Activated B cell treated with CpG ODN at 0.5 μM for 24 hours (primary cell): Measurements from ENCODE around the gene FGF2. TPM values are rescaled to one million over a fixed set of nuclear protein-coding genes. Genes with fewer than 3 reads are reported as not detected.
"Not testable (repeated sequence)": the region's sequence is repeated elsewhere in the genome, so short reads cannot be mapped to it uniquely, and the experiment has no call there.

Experiments
- ATAC-seq: fragments of 200-7000 bp; cut with Tn5 transposase; one replicate; pipeline ENCODE4 v1.10.0; 2021; ENCODE audit warnings: low read depth, mild to moderate bottlenecking, moderate library complexity
- CTCF ChIA-PET: fragments of 350-600 bp; sonication (Branson Sonifier 250); formaldehyde crosslinking; loops from one replicate; lab custom pipeline; 2021; ENCODE audit warnings: antibody characterized with exemption; lab: Charles Lee
- POLR2A ChIA-PET: fragments of 350-600 bp; sonication (Branson Sonifier 250); formaldehyde crosslinking; loops from one replicate; lab custom pipeline; 2021; ENCODE audit warnings: antibody characterized with exemption; lab: Charles Lee
- DNase-seq: peaks from one replicate; pipeline ENCODE4 v3.0.0; 2022
- H3K27ac Mint-ChIP-seq: one replicate; pipeline ENCODE4 v1.8.0; 2020; ENCODE audit warnings: mixed read lengths
- H3K27me3 Mint-ChIP-seq: one replicate; pipeline ENCODE4 v1.8.0; 2021; ENCODE audit warnings: mixed read lengths
- H3K36me3 Mint-ChIP-seq: one replicate; pipeline ENCODE4 v1.8.0; 2021; ENCODE audit warnings: low read depth, mixed read lengths
- H3K4me1 Mint-ChIP-seq: one replicate; pipeline ENCODE4 v1.8.0; 2021; ENCODE audit warnings: mixed read lengths
- H3K4me3 Mint-ChIP-seq: one replicate; pipeline ENCODE4 v1.8.0; 2020; ENCODE audit warnings: mild to moderate bottlenecking, mixed read lengths
- H3K9me3 Mint-ChIP-seq: one replicate; pipeline ENCODE4 v1.8.0; 2020; ENCODE audit warnings: mixed read lengths
- CTCF ChIP-seq: fragments of 200-600 bp; IDR thresholded peaks from one replicate; pipeline ENCODE4 v1.8.0; 2022; ENCODE audit warnings: antibody characterized with exemption, mild to moderate bottlenecking
- intact Hi-C: fragments of 100-400 bp; cut with micrococcal nuclease; formaldehyde crosslinking; loops from one replicate; pipeline ENCODE4 v1.15.1; 2024
- total RNA-seq: library from RNA; stranded (reverse); gene quantifications from 2 replicates; pipeline ENCODE4 v1.2.3, GENCODE V29; 2022

FGF2 gene
- total RNA-seq, 1 donor from 2014 or later = 0.29 TPM

GRCh38 chr4:122798917-122799316 lies 27.7 kb upstream of the FGF2 start:
- Mint-ChIP-seq H3K4me3 (no peak overlapping the region), H3K27ac (no peak overlapping the region), H3K27me3 (peaks cover 11% of the 10 kb centered on the region), H3K36me3 (no peaks in the 10 kb centered on the region), H3K9me3 (no peaks in the 10 kb centered on the region), H3K4me1 (no peaks in the 10 kb centered on the region)
- intact Hi-C loops = no loop called here
- no peak for TF ChIP-seq CTCF
- CTCF ChIA-PET = no interaction called here
- DNase-seq (no peak), ATAC-seq (no peak)
- POLR2A ChIA-PET = no interaction called here

DNA sequence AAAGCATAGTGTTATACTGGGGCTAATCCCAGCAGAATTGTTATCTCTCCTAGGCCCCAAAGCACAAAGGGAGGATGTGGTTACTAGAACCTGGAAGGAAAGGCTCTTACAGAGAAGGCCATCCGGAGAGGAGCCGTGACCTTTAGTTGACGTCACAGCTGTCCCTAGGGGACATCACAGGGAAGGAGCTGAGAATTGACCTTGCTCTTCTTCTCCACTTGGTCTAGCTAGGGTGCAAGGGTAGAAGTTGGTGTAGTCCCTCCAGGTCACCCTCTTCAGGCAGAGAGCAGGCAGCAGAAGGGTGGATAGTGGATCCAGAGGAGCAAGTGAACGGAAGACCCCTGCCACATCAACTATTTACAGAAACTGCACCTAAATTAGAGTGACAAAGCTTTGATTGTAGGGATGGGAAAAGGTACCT lies 22.8 kb upstream of the FGF2 start:
- no peak for TF ChIP-seq CTCF
- CTCF ChIA-PET = interaction anchor here (1.7 kb wide), 1 partner anchor 15 kb away, joined by 4 read pairs; no protein-coding TSS in a partner anchor
- DNase-seq = no peak
- no peak overlapping the region for H3K27ac Mint-ChIP-seq
- no peaks in the 10 kb centered on the region for H3K4me1 Mint-ChIP-seq
- ATAC-seq = no peak
- no peaks in the 10 kb centered on the region for H3K9me3 Mint-ChIP-seq
- intact Hi-C loops = no loop called here
- H3K36me3 Mint-ChIP-seq = no peaks in the 10 kb centered on the region
- peaks cover 10% of the 10 kb centered on the region for H3K27me3 Mint-ChIP-seq
- POLR2A ChIA-PET = no interaction called here
- no peak overlapping the region for H3K4me3 Mint-ChIP-seq

DNA sequence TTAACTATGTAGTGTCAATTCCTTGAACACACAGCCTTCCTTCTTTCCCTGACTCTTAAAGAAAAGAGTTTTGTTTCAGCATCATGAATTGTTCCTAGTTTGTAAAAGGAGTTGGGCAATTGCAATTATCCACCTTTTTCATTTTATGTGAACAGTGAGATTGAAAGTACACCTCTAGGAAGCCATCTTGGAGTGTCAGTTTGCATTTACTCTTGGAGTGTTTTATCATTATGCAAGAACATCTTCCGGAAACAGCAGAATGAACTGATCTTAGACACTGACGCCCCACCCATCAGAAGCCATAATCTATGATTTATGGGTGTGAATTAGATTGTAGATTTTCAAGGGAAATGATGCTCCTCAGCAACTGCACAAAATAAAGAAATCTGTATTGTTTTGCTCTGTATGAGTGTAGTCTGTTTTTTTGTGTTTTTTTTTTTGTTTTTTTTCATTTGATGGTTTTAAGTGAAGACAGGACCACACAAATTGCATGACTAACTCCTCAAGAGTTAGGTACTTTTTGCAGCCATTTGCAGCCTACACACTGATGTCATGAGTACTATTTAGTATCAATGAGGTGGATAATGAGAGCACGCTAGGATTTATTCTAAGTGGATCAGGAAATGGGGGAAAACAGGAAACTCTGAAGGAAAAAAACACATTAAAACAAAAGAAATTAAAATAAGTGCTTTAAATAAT lies 19.5 kb upstream of the FGF2 start:
- CTCF ChIA-PET = no interaction called here
- H3K36me3 Mint-ChIP-seq = no peaks in the 10 kb centered on the region

GRCh38 chr4:122810669-122811068 lies 16.0 kb upstream of the FGF2 start:
- TF ChIP-seq CTCF = no peak
- ATAC-seq (no peak), DNase-seq (no peak)
- no peaks in the 10 kb centered on the region for H3K9me3 Mint-ChIP-seq
- peaks cover 23% of the 10 kb centered on the region for H3K27me3 Mint-ChIP-seq
- H3K4me3 Mint-ChIP-seq = no peak overlapping the region
- no peaks in the 10 kb centered on the region for H3K36me3 Mint-ChIP-seq
- no peaks in the 10 kb centered on the region for H3K4me1 Mint-ChIP-seq
- POLR2A ChIA-PET = no interaction called here
- intact Hi-C loops = no loop called here
- CTCF ChIA-PET = no interaction called here
- no peak overlapping the region for H3K27ac Mint-ChIP-seq

More for the DNA sequence above, 19.5 kb upstream of the FGF2 start:
- peaks cover 14% of the 10 kb centered on the region for H3K27me3 Mint-ChIP-seq
- ATAC-seq = no peak
- POLR2A ChIA-PET = no interaction called here
- DNase-seq = no peak
- intact Hi-C loops = no loop called here
- no peak overlapping the region for H3K27ac Mint-ChIP-seq
- H3K4me1 Mint-ChIP-seq = no peaks in the 10 kb centered on the region
- no peak for TF ChIP-seq CTCF
- no peak overlapping the region for H3K4me3 Mint-ChIP-seq
- H3K9me3 Mint-ChIP-seq = no peaks in the 10 kb centered on the region

GRCh38 chr4:122811781-122812180 lies 14.8 kb upstream of the FGF2 start:
- ATAC-seq, H3K4me3 Mint-ChIP-seq, POLR2A ChIA-PET, H3K4me1 Mint-ChIP-seq, CTCF ChIA-PET, intact Hi-C loops, H3K36me3 Mint-ChIP-seq, DNase-seq, H3K27ac Mint-ChIP-seq, H3K9me3 Mint-ChIP-seq: not testable (repeated sequence)
- H3K27me3 Mint-ChIP-seq = peaks cover 18% of the 10 kb centered on the region

GRCh38 chr4:122812823-122813222 lies 13.8 kb upstream of the FGF2 start:
- H3K27ac Mint-ChIP-seq, POLR2A ChIA-PET, DNase-seq, H3K9me3 Mint-ChIP-seq, CTCF ChIA-PET, H3K4me3 Mint-ChIP-seq, ATAC-seq, H3K4me1 Mint-ChIP-seq, intact Hi-C loops, H3K36me3 Mint-ChIP-seq: not testable (repeated sequence)
- H3K27me3 Mint-ChIP-seq = peaks cover 17% of the 10 kb centered on the region
